GM23338 (cell line): ENCODE results near the gene PRC1. TPM values are rescaled to one million over a fixed set of nuclear protein-coding genes. Genes with fewer than 3 reads are reported as not detected.

Experiments used
- ATAC-seq: fragments of 200-7000 bp; cut with Tn5 transposase; 3 replicates; pipeline ENCODE4 v1.9.1; 2020
- DNase-seq: peaks from one replicate; pipeline ENCODE4 v3.0.0-alpha.2; 2015; ENCODE audit warnings: low spot score
- H2AFZ ChIP-seq: fragments of 200-600 bp; sonication (generic); 2 replicates; pipeline ENCODE4 v1.8.0; 2016; ENCODE audit warnings: antibody characterized with exemption, mild to moderate bottlenecking, moderate library complexity
- H3F3A ChIP-seq: fragments of 200-600 bp; sonication (generic); replicated peaks from 2 replicates; pipeline ENCODE4 v1.8.0; 2017; ENCODE audit warnings: antibody characterized with exemption, mixed run types, low read depth
- H3K27ac ChIP-seq: fragments of 200-600 bp; sonication (generic); 2 replicates; pipeline ENCODE4 v1.6.1; 2016; ENCODE audit warnings: low read depth
- H3K27me3 ChIP-seq: fragments of 200-600 bp; sonication (generic); 2 replicates; pipeline ENCODE4 v1.8.0; 2016; ENCODE audit warnings: mild to moderate bottlenecking, mixed run types, moderate library complexity; ENCODE audit not compliant: insufficient read depth
- H3K36me3 ChIP-seq: fragments of 200-600 bp; sonication (generic); 2 replicates; pipeline ENCODE4 v1.8.0; 2016; ENCODE audit warnings: mild to moderate bottlenecking; ENCODE audit not compliant: insufficient read depth
- H3K4me1 ChIP-seq: fragments of 200-600 bp; sonication (generic); 2 replicates; pipeline ENCODE4 v1.8.0; 2016; ENCODE audit warnings: mild to moderate bottlenecking, moderate library complexity; ENCODE audit not compliant: insufficient read depth
- H3K4me2 ChIP-seq: fragments of 200-600 bp; sonication (generic); 2 replicates; pipeline ENCODE4 v1.7.1; 2017; ENCODE audit warnings: mixed run types
- H3K4me3 ChIP-seq: fragments of 200-600 bp; sonication (generic); 2 replicates; pipeline ENCODE4 v1.6.1; 2016; ENCODE audit warnings: mixed run types
- H3K79me2 ChIP-seq: fragments of 200-600 bp; sonication (generic); replicated peaks from 2 replicates; pipeline ENCODE4 v1.8.0; 2017; ENCODE audit warnings: mild to moderate bottlenecking; ENCODE audit not compliant: insufficient read depth
- H3K9me2 ChIP-seq: fragments of 200-600 bp; sonication (generic); 2 replicates; pipeline ENCODE4 v1.8.0; 2017; ENCODE audit not compliant: insufficient read depth
- H4K20me1 ChIP-seq: fragments of 200-600 bp; sonication (generic); replicated peaks from 2 replicates; pipeline ENCODE4 v1.8.0; 2017; ENCODE audit warnings: mild to moderate bottlenecking; ENCODE audit not compliant: insufficient read depth
- H3K27ac Mint-ChIP-seq: 2 replicates; pipeline ENCODE4 v1.8.0; 2020; ENCODE audit warnings: inconsistent platforms, mild to moderate bottlenecking, moderate library complexity, mixed read lengths
- H3K27me3 Mint-ChIP-seq: 3 replicates; pipeline ENCODE4 v1.8.0; 2022; ENCODE audit warnings: low read depth, mild to moderate bottlenecking, moderate library complexity, mixed read lengths, inconsistent platforms; ENCODE audit not compliant: insufficient read depth, poor library complexity
- H3K36me3 Mint-ChIP-seq: 3 replicates; pipeline ENCODE4 v1.8.0; 2021; ENCODE audit warnings: low read depth, mild to moderate bottlenecking, inconsistent platforms, moderate library complexity, mixed read lengths
- H3K4me1 Mint-ChIP-seq: 3 replicates; pipeline ENCODE4 v1.8.0; 2020; ENCODE audit warnings: mild to moderate bottlenecking, inconsistent platforms, mixed read lengths
- H3K4me3 Mint-ChIP-seq: 3 replicates; pipeline ENCODE4 v1.8.0; 2021; ENCODE audit warnings: moderate library complexity, mild to moderate bottlenecking, inconsistent platforms, mixed read lengths
- H3K9me3 Mint-ChIP-seq: 3 replicates; pipeline ENCODE4 v1.8.0; 2020; ENCODE audit warnings: moderate library complexity, mild to moderate bottlenecking, inconsistent platforms, mixed read lengths
- CREB1 ChIP-seq: fragments of 250-450 bp; sonication (Bioruptor Pico); IDR thresholded peaks from 2 replicates; pipeline ENCODE4 v1.5.0; 2020; ENCODE audit warnings: low read depth, mild to moderate bottlenecking, moderate library complexity
- CTCF ChIP-seq, 2 experiments: fragments of 200-600 bp in 1 of 2; sonication (generic) in 1 of 2; conservative IDR thresholded peaks; 2 replicates each; pipeline versions ENCODE4 v1.5.1 to v1.6.1; 2016 to 2017; ENCODE audit warnings: antibody characterized with exemption in 2 of 2, low read depth in 2 of 2, mild to moderate bottlenecking in 2 of 2, moderate library complexity in 1 of 2
- ETS1 ChIP-seq: IDR thresholded peaks from 2 replicates; pipeline ENCODE4 v1.6.1; 2016; ENCODE audit warnings: antibody characterized with exemption
- EZH2 ChIP-seq: fragments of 200-600 bp; sonication (generic); IDR thresholded peaks from one replicate; pipeline ENCODE4 v1.8.0; 2017; ENCODE audit warnings: antibody characterized with exemption, mild to moderate bottlenecking, low read depth; ENCODE audit not compliant: unreplicated experiment
- EZH2phosphoT487 ChIP-seq: fragments of 200-600 bp; sonication (generic); IDR thresholded peaks from one replicate; pipeline ENCODE4 v1.8.1; 2018; ENCODE audit warnings: antibody characterized with exemption; ENCODE audit not compliant: unreplicated experiment
- JUNB ChIP-seq: IDR thresholded peaks from one replicate; pipeline ENCODE4 v1.6.1; 2016; ENCODE audit warnings: antibody characterized with exemption; ENCODE audit not compliant: unreplicated experiment
- NANOG ChIP-seq: IDR thresholded peaks from 2 replicates; pipeline ENCODE4 v1.6.1; 2016; ENCODE audit warnings: antibody characterized with exemption, borderline replicate concordance
- POLR2AphosphoS5 ChIP-seq: IDR thresholded peaks from 2 replicates; pipeline ENCODE4 v1.6.1; 2016; ENCODE audit warnings: antibody characterized with exemption, low read depth
- STAT1 ChIP-seq: IDR thresholded peaks from one replicate; pipeline ENCODE4 v1.6.1; 2016; ENCODE audit warnings: antibody characterized with exemption; ENCODE audit not compliant: unreplicated experiment
- ZNF331 ChIP-seq: fragments of 250-450 bp; sonication (Bioruptor Pico); IDR thresholded peaks from 2 replicates; pipeline ENCODE4 v1.5.0; 2020; ENCODE audit warnings: low read depth, mild to moderate bottlenecking, moderate library complexity
- polyA plus RNA-seq: library from polyadenylated mRNA; unstranded; fragments of >200 nt; fragmentation: Nextera tagmentation; extraction: Ambion mirVana; gene quantifications from 2 replicates; pipeline ENCODE4 v1.2.1, GENCODE V29; 2016
- total RNA-seq: library from RNA; depleted of rRNA; stranded (reverse); fragments of >200 nt; shearing (Covaris generic); gene quantifications from 2 replicates; pipeline ENCODE4 v1.2.3, GENCODE V29; 2014
- TF ChIP-seq, protein P1 (sequence below): IDR thresholded peaks from one replicate; pipeline ENCODE4 v1.6.1; 2018; ENCODE audit warnings: antibody characterized with exemption; ENCODE audit not compliant: unreplicated experiment
- TF ChIP-seq, protein P2 (sequence below): fragments of 250-450 bp; sonication (Bioruptor Pico); IDR thresholded peaks from 2 replicates; pipeline ENCODE4 v1.5.0; 2020; ENCODE audit warnings: mild to moderate bottlenecking, moderate library complexity

Gene PRC1
- total and polyA plus RNA-seq, 2 experiments from 2014 or later: 102 to 150 TPM

GRCh38 chr15:90952901-90953677 is 41.2 kb downstream of the PRC1 start:
- H3K27ac Mint-ChIP-seq: no peak overlapping the region
- H3K4me3 Mint-ChIP-seq: no peak overlapping the region; the same call in 2 of the 3 replicates
- TF ChIP-seq ZNF331 (CRISPR knock-in tag): no peak
- no peak for TF ChIP-seq JUNB
- TF ChIP-seq EZH2phosphoT487: no peak
- TF ChIP-seq ETS1: no peak
- no peak for TF ChIP-seq STAT1
- TF ChIP-seq NANOG: no peak
- TF ChIP-seq, protein P1, sequence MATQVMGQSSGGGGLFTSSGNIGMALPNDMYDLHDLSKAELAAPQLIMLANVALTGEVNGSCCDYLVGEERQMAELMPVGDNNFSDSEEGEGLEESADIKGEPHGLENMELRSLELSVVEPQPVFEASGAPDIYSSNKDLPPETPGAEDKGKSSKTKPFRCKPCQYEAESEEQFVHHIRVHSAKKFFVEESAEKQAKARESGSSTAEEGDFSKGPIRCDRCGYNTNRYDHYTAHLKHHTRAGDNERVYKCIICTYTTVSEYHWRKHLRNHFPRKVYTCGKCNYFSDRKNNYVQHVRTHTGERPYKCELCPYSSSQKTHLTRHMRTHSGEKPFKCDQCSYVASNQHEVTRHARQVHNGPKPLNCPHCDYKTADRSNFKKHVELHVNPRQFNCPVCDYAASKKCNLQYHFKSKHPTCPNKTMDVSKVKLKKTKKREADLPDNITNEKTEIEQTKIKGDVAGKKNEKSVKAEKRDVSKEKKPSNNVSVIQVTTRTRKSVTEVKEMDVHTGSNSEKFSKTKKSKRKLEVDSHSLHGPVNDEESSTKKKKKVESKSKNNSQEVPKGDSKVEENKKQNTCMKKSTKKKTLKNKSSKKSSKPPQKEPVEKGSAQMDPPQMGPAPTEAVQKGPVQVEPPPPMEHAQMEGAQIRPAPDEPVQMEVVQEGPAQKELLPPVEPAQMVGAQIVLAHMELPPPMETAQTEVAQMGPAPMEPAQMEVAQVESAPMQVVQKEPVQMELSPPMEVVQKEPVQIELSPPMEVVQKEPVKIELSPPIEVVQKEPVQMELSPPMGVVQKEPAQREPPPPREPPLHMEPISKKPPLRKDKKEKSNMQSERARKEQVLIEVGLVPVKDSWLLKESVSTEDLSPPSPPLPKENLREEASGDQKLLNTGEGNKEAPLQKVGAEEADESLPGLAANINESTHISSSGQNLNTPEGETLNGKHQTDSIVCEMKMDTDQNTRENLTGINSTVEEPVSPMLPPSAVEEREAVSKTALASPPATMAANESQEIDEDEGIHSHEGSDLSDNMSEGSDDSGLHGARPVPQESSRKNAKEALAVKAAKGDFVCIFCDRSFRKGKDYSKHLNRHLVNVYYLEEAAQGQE: no peak
- TF ChIP-seq, protein P2, sequence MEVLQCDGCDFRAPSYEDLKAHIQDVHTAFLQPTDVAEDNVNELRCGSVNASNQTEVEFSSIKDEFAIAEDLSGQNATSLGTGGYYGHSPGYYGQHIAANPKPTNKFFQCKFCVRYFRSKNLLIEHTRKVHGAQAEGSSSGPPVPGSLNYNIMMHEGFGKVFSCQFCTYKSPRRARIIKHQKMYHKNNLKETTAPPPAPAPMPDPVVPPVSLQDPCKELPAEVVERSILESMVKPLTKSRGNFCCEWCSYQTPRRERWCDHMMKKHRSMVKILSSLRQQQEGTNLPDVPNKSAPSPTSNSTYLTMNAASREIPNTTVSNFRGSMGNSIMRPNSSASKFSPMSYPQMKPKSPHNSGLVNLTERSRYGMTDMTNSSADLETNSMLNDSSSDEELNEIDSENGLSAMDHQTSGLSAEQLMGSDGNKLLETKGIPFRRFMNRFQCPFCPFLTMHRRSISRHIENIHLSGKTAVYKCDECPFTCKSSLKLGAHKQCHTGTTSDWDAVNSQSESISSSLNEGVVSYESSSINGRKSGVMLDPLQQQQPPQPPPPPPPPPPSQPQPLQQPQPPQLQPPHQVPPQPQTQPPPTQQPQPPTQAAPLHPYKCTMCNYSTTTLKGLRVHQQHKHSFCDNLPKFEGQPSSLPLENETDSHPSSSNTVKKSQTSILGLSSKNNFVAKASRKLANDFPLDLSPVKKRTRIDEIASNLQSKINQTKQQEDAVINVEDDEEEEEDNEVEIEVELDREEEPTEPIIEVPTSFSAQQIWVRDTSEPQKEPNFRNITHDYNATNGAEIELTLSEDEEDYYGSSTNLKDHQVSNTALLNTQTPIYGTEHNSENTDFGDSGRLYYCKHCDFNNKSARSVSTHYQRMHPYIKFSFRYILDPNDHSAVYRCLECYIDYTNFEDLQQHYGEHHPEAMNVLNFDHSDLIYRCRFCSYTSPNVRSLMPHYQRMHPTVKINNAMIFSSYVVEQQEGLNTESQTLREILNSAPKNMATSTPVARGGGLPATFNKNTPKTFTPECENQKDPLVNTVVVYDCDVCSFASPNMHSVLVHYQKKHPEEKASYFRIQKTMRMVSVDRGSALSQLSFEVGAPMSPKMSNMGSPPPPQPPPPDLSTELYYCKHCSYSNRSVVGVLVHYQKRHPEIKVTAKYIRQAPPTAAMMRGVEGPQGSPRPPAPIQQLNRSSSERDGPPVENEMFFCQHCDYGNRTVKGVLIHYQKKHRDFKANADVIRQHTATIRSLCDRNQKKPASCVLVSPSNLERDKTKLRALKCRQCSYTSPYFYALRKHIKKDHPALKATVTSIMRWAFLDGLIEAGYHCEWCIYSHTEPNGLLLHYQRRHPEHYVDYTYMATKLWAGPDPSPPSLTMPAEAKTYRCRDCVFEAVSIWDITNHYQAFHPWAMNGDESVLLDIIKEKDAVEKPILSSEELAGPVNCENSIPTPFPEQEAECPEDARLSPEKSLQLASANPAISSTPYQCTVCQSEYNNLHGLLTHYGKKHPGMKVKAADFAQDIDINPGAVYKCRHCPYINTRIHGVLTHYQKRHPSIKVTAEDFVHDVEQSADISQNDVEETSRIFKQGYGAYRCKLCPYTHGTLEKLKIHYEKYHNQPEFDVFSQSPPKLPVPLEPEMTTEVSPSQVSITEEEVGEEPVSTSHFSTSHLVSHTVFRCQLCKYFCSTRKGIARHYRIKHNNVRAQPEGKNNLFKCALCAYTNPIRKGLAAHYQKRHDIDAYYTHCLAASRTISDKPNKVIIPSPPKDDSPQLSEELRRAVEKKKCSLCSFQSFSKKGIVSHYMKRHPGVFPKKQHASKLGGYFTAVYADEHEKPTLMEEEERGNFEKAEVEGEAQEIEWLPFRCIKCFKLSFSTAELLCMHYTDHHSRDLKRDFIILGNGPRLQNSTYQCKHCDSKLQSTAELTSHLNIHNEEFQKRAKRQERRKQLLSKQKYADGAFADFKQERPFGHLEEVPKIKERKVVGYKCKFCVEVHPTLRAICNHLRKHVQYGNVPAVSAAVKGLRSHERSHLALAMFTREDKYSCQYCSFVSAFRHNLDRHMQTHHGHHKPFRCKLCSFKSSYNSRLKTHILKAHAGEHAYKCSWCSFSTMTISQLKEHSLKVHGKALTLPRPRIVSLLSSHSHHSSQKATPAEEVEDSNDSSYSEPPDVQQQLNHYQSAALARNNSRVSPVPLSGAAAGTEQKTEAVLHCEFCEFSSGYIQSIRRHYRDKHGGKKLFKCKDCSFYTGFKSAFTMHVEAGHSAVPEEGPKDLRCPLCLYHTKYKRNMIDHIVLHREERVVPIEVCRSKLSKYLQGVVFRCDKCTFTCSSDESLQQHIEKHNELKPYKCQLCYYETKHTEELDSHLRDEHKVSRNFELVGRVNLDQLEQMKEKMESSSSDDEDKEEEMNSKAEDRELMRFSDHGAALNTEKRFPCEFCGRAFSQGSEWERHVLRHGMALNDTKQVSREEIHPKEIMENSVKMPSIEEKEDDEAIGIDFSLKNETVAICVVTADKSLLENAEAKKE: no peak
- no peak for TF ChIP-seq EZH2
- no peak for TF ChIP-seq CTCF (conservative IDR thresholded peaks at IDR 0.05; ENCODE audit: low read depth in 2 of 2)
- TF ChIP-seq POLR2AphosphoS5: no peak
- no peak for TF ChIP-seq CREB1 (CRISPR knock-in tag)

More at GRCh38 chr15:90952901-90953677, 41.2 kb downstream of the PRC1 start:
- H2AFZ ChIP-seq: no peak overlapping the region
- no peak for DNase-seq
- Mint-ChIP-seq H3K4me1 (peaks cover 10% of the 10 kb centered on the region), H3K9me3 (no peaks in the 10 kb centered on the region; the same call in 2 of the 3 replicates), H3K27me3 (peaks cover 15% of the 10 kb centered on the region), H3K36me3 (peaks cover 48% of the 10 kb centered on the region)
- peaks cover 7% of the 10 kb centered on the region; the same call in 1 of the 2 replicates for H3K36me3 ChIP-seq
- H3K27me3 ChIP-seq: no peaks in the 10 kb centered on the region
- no peaks in the 10 kb centered on the region for H3K9me2 ChIP-seq
- peaks cover 17% of the 10 kb centered on the region; the same call in 1 of the 2 replicates for H3F3A ChIP-seq
- no peaks in the 10 kb centered on the region for H4K20me1 ChIP-seq
- no peak overlapping the region for H3K27ac ChIP-seq
- no peak for ATAC-seq
- H3K4me3 ChIP-seq: no peak overlapping the region
- no peaks in the 10 kb centered on the region for H3K79me2 ChIP-seq
- H3K4me2 ChIP-seq: no peak overlapping the region
- peaks cover 13% of the 10 kb centered on the region for H3K4me1 ChIP-seq
